Activated naive CD8-positive, alpha-beta T cell treated with anti-CD3 and anti-CD28 coated beads for 36 hours (primary cell): Measurements from ENCODE around the gene PTGFRN. TPM values are rescaled to one million over a fixed set of nuclear protein-coding genes. Genes with fewer than 3 reads are reported as not detected.

Experiments
- DNase-seq: peaks from one replicate; pipeline ENCODE4 v3.0.0; 2021
- H3K27ac Mint-ChIP-seq: one replicate; pipeline ENCODE4 v1.8.0; 2022; ENCODE audit warnings: mild to moderate bottlenecking, moderate library complexity, mixed read lengths
- H3K27me3 Mint-ChIP-seq: one replicate; pipeline ENCODE4 v1.8.0; 2022; ENCODE audit warnings: mild to moderate bottlenecking, mixed read lengths
- H3K36me3 Mint-ChIP-seq: one replicate; pipeline ENCODE4 v1.8.0; 2021; ENCODE audit warnings: mild to moderate bottlenecking, mixed read lengths
- H3K4me1 Mint-ChIP-seq: one replicate; pipeline ENCODE4 v1.8.0; 2021; ENCODE audit warnings: mixed read lengths
- H3K4me3 Mint-ChIP-seq: one replicate; pipeline ENCODE4 v1.8.0; 2022; ENCODE audit warnings: mild to moderate bottlenecking, moderate library complexity, mixed read lengths
- H3K9me3 Mint-ChIP-seq: one replicate; pipeline ENCODE4 v1.8.0; 2022; ENCODE audit warnings: mixed read lengths
- total RNA-seq, 2 experiments: library from RNA; stranded (reverse); gene quantifications; one replicate each; pipeline ENCODE4 v1.2.3, GENCODE V29; 2021

The PTGFRN gene
- total RNA-seq, 2 experiments from 2014 or later, result 8.7 to 9.4 TPM

GRCh38 chr1:116999596-116999995 is 89.9 kb downstream of the PTGFRN start:
- no peaks in the 10 kb centered on the region for H3K36me3 Mint-ChIP-seq
- H3K4me3 Mint-ChIP-seq, result no peak overlapping the region

DNA sequence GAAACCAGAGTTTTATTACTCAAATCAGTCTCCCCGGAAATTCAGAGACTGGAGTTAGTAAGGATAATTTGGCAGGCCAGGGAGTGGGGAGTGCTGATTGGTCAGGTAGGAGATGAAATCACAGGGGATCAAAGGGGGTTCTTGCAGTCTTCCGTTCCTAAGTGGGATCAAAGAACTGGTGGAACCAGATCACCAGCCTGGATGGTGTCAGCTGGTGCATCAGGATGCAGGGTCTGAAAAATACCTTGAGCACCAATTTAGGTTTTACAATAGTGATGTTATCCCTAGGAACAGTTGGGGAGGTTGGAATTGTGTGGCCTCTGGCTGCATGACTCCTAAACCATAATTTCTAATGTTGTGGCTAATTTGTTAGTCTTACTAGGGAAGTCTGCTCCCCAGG is 90.4 kb downstream of the PTGFRN start:
- no peaks in the 10 kb centered on the region for H3K27me3 Mint-ChIP-seq
- no peak overlapping the region for H3K4me3 Mint-ChIP-seq
- DNase-seq, result no peak
- H3K36me3 Mint-ChIP-seq, result no peaks in the 10 kb centered on the region
- H3K4me1 Mint-ChIP-seq, result peaks cover 14% of the 10 kb centered on the region
- H3K27ac Mint-ChIP-seq, result no peak overlapping the region
- H3K9me3 Mint-ChIP-seq, result peaks cover 3% of the 10 kb centered on the region

More at GRCh38 chr1:116999596-116999995, 89.9 kb downstream of the PTGFRN start:
- Mint-ChIP-seq H3K9me3 (peaks cover 3% of the 10 kb centered on the region), H3K27me3 (no peaks in the 10 kb centered on the region), H3K4me1 (peaks cover 14% of the 10 kb centered on the region), H3K27ac (no peak overlapping the region)
- DNase-seq, result no peak

GRCh38 chr1:117001254-117001927 is 91.7 kb downstream of the PTGFRN start, which contains the start of gene CD101:
TSS of gene CD101 (plus strand) at chr1:117001760. CDS start at chr1:117001818, 58 bp downstream.
- Mint-ChIP-seq H3K27ac (peak within 1 kb of the TSS; percentile 43), H3K9me3 (peaks cover 3% of the 10 kb centered on the region), H3K4me3 (no peak within 1 kb of the TSS), H3K4me1 (peaks cover 14% of the 10 kb centered on the region), H3K27me3 (no peaks in the 10 kb centered on the region), H3K36me3 (peaks cover 4% of the 10 kb centered on the region)
- DNase-seq, result no peak

DNA sequence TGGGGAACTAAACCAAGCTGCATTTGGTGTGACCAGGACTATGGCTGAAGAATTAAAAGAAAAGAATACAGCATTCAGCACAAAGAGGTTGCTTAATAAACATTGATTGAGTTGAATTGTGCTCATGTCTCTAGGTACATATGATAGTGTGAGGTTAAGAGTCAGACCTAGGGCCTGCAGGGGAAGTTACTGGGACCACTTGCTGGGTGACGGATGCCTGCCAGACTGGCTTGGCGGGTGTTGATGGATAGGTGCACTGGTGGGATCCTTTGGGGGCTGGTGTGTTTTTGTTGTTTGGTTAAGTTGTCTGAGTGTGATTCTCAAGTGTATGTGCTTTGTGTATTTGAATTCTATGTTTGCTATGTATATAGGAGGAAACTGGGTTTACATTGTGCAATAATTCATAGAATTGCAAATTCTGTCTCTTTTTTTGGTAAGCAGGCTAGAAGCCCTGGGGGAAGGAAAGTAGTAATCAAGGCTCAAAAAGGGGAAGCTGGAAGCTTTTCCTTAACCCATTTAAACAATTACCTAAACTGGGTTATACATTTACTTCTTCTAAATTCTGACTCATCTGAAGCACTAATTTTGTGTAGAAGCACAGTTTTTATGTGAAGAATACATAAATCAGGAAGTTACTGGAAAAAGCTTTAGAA is 93.6 kb downstream of the PTGFRN start:
- H3K27me3 Mint-ChIP-seq, result no peaks in the 10 kb centered on the region
- DNase-seq, result no peak
- no peak overlapping the region for H3K4me3 Mint-ChIP-seq
- H3K4me1 Mint-ChIP-seq, result peaks cover 29% of the 10 kb centered on the region
- peaks cover 3% of the 10 kb centered on the region for H3K9me3 Mint-ChIP-seq
- H3K27ac Mint-ChIP-seq, result no peak overlapping the region
- H3K36me3 Mint-ChIP-seq, result peaks cover 6% of the 10 kb centered on the region

- no peak for DNase-seq
- Mint-ChIP-seq H3K4me3 (no peak overlapping the region), H3K9me3 (no peaks in the 10 kb centered on the region)
These were observed 98.0 kb downstream of the PTGFRN start for GRCh38 chr1:117007719-117008013.

GRCh38 chr1:117008656-117009055 is 98.9 kb downstream of the PTGFRN start:
- H3K4me3 Mint-ChIP-seq, result no peak overlapping the region
- peaks cover 8% of the 10 kb centered on the region for H3K36me3 Mint-ChIP-seq
- H3K9me3 Mint-ChIP-seq, result no peaks in the 10 kb centered on the region
- H3K27me3 Mint-ChIP-seq, result no peaks in the 10 kb centered on the region
- peak overlapping the region; percentile 55 for H3K27ac Mint-ChIP-seq
- H3K4me1 Mint-ChIP-seq, result peaks cover 36% of the 10 kb centered on the region
- DNase-seq, result no peak

More at GRCh38 chr1:117007719-117008013, 98.0 kb downstream of the PTGFRN start:
- no peaks in the 10 kb centered on the region for H3K27me3 Mint-ChIP-seq
- peaks cover 8% of the 10 kb centered on the region for H3K36me3 Mint-ChIP-seq
- peaks cover 31% of the 10 kb centered on the region for H3K4me1 Mint-ChIP-seq
- H3K27ac Mint-ChIP-seq, result no peak overlapping the region

DNA sequence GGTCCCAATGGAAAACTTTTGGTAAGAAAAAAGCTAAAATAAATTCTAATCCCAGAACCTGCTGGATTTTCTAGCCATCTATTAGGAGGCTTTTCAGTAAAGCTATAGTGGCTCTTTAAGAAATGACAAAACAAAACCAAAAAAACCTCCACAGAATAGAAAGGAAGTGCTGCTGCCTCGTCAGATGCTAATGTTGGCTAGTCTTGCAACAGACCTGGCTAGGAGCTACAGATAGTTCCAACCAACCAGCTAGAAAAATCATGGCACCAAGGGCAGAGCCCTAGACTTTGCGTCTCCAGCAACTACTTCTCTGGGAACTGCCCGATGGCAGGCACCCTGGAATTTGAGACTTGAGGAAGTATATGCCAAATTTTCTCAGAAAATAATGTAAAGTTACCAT is 99.4 kb downstream of the PTGFRN start:
- no peak for DNase-seq
- peak overlapping the region; percentile 44 for H3K27ac Mint-ChIP-seq
- H3K9me3 Mint-ChIP-seq, result no peaks in the 10 kb centered on the region
- H3K36me3 Mint-ChIP-seq, result peaks cover 8% of the 10 kb centered on the region
- no peak overlapping the region for H3K4me3 Mint-ChIP-seq
- peaks cover 39% of the 10 kb centered on the region for H3K4me1 Mint-ChIP-seq
- H3K27me3 Mint-ChIP-seq, result no peaks in the 10 kb centered on the region

- H3K27me3 Mint-ChIP-seq, result no peaks in the 10 kb centered on the region
- H3K27ac Mint-ChIP-seq, result no peak overlapping the region
- H3K4me1 Mint-ChIP-seq, result peaks cover 48% of the 10 kb centered on the region
- peaks cover 8% of the 10 kb centered on the region for H3K36me3 Mint-ChIP-seq
- H3K9me3 Mint-ChIP-seq, result no peaks in the 10 kb centered on the region
- no peak overlapping the region for H3K4me3 Mint-ChIP-seq
- no peak for DNase-seq
These were observed 100.7 kb downstream of the PTGFRN start for GRCh38 chr1:117010310-117010969.

DNA sequence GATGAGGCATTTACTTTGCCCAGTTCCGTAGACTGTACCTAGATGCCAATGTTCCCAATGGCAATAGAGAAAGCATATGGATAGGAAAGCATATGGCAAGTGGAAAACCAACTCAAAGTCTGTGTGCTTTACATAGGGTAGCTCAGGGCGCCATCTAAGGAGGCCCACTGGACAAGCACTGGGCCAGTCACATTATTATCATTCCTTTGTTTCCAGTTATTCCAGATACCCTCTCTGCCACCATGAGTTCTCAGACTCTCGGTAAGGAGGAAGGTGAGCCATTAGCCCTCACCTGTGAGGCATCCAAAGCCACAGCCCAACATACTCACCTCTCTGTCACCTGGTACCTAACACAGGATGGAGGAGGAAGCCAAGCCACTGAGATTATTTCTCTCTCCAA is 101.6 kb downstream of the PTGFRN start:
- Mint-ChIP-seq H3K9me3 (no peaks in the 10 kb centered on the region), H3K4me1 (peaks cover 53% of the 10 kb centered on the region), H3K27me3 (no peaks in the 10 kb centered on the region), H3K4me3 (no peak overlapping the region), H3K27ac (no peak overlapping the region), H3K36me3 (peaks cover 5% of the 10 kb centered on the region)
- DNase-seq, result no peak

- Mint-ChIP-seq H3K9me3 (no peaks in the 10 kb centered on the region), H3K4me3 (no peak overlapping the region), H3K36me3 (peaks cover 3% of the 10 kb centered on the region), H3K4me1 (peaks cover 56% of the 10 kb centered on the region), H3K27me3 (no peaks in the 10 kb centered on the region), H3K27ac (peak overlapping the region; percentile 66)
- DNase-seq, result no peak
These were observed 103.7 kb downstream of the PTGFRN start for GRCh38 chr1:117013309-117013858.

DNA sequence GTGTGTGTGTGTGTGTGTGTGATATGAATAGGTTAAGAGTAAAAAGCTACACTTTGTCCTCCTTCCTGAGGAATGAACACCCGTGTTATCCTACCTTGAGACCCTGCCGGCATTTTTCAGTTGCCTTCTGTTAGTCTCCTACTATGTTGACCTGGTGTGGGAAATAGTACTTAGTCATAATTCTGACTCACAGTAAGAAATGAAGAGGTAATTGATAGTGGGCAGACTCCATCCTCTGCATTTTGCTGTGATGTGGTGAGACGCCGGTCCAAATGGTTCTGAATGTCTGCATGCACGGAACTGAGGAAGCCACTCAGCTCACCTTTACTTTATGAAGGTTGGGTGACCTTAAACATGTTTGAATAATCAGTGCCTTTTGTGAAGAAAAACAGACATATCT is 104.5 kb downstream of the PTGFRN start:
- Mint-ChIP-seq H3K27ac (peak overlapping the region; percentile 34), H3K27me3 (no peaks in the 10 kb centered on the region), H3K4me3 (no peak overlapping the region), H3K36me3 (no peaks in the 10 kb centered on the region), H3K4me1 (peaks cover 49% of the 10 kb centered on the region), H3K9me3 (no peaks in the 10 kb centered on the region)
- DNase-seq, result peak; percentile 22

DNA sequence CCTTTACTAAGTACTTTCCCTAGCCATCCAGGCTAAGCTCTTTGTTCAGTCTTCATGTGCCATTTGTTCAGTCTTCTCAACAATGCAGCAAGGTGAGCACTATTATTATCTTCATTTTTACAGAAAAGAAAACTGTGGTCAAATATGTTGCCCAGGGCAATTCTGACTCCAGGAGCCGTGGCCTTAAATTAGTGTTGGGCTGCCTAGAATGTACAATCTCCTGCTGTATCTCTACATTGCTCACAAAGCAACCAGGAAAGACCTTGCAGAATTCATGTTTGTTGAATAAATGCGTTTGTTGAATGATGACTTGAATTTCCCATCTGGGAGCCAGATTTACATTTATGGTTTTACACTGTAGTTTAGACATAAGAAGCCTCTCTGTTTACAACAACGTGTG is 106.0 kb downstream of the PTGFRN start:
- Mint-ChIP-seq H3K4me1 (peaks cover 41% of the 10 kb centered on the region), H3K4me3 (no peak overlapping the region), H3K36me3 (no peaks in the 10 kb centered on the region), H3K27me3 (peaks cover 8% of the 10 kb centered on the region), H3K9me3 (no peaks in the 10 kb centered on the region), H3K27ac (peak overlapping the region; percentile 83)
- DNase-seq, result no peak

- Mint-ChIP-seq H3K27me3 (peaks cover 8% of the 10 kb centered on the region), H3K9me3 (no peaks in the 10 kb centered on the region), H3K27ac (no peak overlapping the region), H3K4me3 (no peak overlapping the region), H3K4me1 (peaks cover 41% of the 10 kb centered on the region), H3K36me3 (no peaks in the 10 kb centered on the region)
- no peak for DNase-seq
These were observed 107.3 kb downstream of the PTGFRN start for GRCh38 chr1:117017062-117017461.

DNA sequence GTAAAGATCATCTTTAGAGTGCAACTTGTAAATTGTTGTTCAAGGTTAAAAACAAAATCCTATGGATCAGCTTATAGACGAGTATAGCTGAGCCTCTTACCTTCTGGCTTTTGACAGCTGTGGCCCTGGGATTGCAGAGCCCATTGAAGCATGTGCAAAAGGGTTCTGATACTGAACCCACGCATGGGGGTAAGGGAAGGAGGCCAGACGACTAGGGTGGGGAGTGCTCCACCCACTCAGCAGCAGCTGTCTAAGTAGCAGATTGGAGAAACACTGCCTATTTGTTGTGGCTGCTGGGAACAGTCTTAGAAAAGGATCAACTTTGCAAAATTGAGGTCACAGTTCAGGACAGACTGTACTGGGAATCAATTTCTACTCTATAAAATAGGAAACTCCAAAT is 107.9 kb downstream of the PTGFRN start:
- H3K27ac Mint-ChIP-seq, result no peak overlapping the region
- peaks cover 8% of the 10 kb centered on the region for H3K27me3 Mint-ChIP-seq
- H3K9me3 Mint-ChIP-seq, result no peaks in the 10 kb centered on the region
- peaks cover 41% of the 10 kb centered on the region for H3K4me1 Mint-ChIP-seq
- no peak for DNase-seq
- H3K36me3 Mint-ChIP-seq, result no peaks in the 10 kb centered on the region
- H3K4me3 Mint-ChIP-seq, result no peak overlapping the region

DNA sequence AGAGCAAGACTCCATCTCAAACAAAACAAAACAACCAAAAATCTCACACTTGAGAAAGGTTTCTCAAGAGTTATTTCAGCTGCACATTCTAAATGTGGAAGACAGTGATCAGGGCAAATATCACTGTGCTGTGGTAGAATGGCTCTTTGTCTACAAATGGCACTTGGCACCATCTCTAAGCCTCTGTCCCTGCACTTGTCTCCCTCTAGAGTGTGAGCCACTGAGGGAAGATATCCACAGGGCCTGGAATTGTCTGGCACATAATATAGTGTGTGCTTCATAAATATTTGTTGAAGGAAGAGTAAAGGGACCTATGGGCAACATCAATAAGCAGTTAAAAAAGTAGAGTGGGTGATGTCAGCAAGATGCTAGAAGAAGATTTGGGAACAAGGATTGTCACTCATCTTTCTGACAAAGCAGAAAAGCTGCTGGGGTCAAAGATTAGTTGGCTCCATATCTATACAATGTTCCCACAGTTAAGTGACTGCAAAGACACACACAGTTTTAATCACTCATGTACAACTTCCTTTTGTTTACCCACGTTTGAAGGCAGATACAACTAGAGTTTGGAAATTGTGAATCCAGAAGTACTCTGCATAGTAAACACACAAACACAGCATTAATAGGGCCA is 110.9 kb downstream of the PTGFRN start:
- Mint-ChIP-seq H3K4me1 (peaks cover 22% of the 10 kb centered on the region), H3K27me3 (peaks cover 8% of the 10 kb centered on the region), H3K4me3 (no peak overlapping the region), H3K36me3 (no peaks in the 10 kb centered on the region), H3K9me3 (no peaks in the 10 kb centered on the region), H3K27ac (no peak overlapping the region)
- no peak for DNase-seq
